GM18868 (cell line): ENCODE data around the gene MPV17L.
"Not testable (repeated sequence)": the region's sequence is repeated elsewhere in the genome, so short reads cannot be mapped to it uniquely, and the experiment has no call there.

Source experiments
- ATAC-seq: cut with Tn5 transposase; IDR thresholded peaks from one replicate; pipeline ENCODE4 v1.9.1; 2021; ENCODE audit warnings: mild to moderate bottlenecking, moderate library complexity; ENCODE audit not compliant: unreplicated experiment

MPV17L gene

DNA sequence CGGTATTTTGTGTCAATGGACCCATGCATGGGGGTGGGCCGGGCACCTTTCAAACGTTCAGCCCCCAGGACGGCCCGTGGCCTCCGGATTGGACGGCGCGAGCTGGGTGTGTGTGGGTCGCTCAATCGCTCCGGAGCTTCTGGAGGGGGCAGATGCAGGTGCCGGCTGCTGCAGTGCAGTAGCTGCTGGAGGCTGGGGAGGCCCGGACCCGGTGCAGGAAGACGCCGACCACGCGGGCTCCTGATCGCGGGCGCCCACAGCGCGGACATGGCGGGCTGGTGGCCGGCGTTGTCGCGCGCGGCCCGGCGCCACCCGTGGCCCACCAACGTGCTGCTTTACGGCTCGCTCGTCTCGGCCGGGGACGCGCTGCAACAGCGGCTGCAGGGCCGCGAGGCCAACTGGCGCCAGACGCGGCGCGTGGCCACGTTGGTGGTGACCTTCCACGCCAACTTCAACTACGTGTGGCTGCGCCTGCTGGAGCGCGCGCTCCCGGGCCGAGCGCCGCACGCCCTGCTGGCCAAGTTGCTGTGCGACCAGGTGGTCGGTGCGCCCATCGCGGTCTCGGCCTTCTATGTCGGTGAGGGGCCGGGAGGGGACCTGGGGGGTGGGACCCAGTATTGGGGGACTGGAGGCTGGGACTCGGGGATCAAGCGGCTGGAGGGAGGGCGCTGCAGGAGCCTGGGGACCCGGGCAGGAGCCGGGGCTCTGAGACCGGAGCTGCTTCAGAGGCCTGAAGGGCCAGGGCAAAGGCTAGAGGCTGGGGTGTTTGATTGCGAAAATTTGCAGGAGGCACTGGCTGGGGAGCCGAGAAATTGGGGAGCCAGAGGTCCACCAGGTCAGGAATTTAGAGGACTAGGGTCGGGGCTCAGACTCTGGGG lies at the start of gene MPV17L:
MPV17L (plus strand) TSS at position 124 of the 878 bp plus-strand sequence; CDS start at position 268, 144 bp downstream.
- not testable (repeated sequence) for ATAC-seq

DNA sequence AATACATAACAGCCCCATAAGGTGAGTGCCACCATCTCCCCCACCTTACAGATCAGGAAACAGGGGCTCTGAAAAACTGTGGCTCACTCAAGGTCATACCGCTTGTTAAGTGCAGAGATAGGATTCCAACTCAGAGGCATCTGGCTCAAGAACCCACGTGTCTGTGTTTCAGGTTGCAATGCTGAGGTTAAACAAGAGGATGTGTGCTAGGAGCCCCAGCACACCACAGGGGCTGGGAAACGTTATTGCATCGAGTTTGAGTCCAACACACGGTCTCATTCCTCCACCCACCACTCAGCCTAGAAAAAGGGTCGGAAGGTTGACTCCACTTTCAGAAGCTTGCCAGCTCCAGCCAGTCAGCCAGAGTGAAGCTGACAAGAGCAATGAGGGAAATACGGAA lies 46.8 kb upstream of the MPV17L start:
- ATAC-seq = not testable (repeated sequence)

DNA sequence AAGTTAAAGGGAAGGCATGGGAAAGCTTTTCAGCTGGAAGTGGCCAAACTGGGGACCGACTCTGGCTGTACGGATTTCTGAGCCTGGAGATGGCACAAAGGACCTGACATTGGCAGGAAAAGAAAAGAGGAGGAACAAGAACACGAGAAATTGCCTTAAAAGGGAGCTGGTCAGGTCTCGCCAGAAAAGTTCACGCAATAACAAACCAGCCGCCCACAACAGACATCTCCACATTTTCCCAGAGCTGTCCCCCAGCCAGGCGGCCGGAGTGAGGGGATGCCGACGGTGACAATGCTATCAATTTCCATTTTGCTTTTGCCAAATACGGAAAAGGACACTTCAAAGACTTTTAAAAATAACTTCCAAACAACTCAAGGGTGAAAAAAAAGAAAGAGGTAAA lies 44.3 kb upstream of the MPV17L start:
- not testable (repeated sequence) for ATAC-seq

DNA sequence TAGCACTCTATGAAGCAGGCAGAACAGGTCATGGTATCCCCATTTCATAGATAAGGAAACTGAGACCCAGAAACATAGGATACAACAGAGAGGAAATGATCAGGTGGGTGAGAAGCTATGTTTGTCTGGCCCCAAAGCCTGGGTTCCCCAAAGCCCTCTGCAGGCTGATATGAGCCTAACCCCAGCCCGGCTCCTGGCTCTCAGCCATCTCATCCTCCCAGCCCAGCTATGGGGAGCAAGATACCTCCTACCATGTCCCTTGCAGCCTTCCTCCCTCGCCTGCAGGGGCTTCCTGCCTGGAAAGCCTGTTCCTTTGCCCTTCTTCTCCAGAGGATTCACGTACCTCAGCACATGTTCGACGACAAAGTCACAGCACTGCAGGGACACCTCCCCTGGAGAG lies 43.8 kb upstream of the MPV17L start:
- not testable (repeated sequence) for ATAC-seq

DNA sequence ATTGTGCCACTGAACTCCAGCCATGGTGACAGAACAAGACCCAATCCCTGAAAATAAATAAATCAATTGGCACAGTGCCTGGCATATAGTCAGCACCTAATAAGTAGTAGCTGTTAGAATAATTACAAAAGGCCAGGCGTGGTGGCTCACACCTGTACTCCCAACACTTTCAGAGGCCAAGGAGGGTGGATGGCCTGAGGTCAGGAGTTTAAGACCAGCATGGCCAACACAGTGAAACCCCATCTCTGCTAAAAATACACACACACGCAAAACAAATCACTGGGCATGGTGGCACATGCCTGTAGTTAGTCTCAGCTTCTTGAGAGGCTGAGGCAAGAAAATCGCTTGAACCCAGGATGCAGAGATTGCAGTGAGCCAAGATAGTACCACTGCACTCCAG lies 42.7 kb upstream of the MPV17L start:
- ATAC-seq = not testable (repeated sequence)

DNA sequence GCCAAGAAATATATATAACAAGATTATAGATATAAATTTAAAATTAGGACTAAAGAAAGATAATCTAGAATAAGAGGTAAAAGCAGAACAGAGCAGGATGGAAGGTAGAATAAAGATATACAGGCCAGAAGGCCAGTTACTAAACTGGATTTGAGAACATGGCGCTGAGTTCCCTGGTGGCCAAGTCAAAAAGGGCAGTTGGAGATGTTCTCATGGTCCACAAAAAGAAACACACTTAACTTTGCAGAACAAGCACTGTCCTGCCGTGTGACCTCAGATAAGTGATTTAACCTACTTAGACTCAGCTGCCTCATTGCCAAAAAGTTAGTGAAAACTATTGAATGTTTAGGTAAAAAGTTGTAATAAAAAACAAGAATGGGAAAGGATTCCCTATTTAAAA lies 40.7 kb upstream of the MPV17L start:
- ATAC-seq = not testable (repeated sequence)

DNA sequence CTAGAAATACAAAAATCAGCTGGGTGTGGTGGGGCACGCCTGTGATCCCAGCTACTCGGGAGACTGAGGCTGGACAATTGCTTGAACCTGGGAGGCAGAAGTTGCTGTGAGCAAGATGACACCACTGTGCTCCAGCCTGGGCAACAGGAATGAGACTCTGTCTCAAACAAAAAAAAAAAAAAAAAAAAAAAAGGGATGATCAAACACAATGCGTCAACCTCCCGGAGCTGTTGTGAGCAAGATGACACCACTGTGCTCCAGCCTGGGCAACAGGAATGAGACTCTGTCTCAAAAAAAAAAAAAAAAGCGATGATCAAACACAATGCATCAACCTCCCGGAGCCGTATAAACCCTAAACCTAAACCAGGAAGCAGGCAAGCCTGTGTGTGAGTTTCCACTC lies 38.1 kb upstream of the MPV17L start:
- not testable (repeated sequence) for ATAC-seq

DNA sequence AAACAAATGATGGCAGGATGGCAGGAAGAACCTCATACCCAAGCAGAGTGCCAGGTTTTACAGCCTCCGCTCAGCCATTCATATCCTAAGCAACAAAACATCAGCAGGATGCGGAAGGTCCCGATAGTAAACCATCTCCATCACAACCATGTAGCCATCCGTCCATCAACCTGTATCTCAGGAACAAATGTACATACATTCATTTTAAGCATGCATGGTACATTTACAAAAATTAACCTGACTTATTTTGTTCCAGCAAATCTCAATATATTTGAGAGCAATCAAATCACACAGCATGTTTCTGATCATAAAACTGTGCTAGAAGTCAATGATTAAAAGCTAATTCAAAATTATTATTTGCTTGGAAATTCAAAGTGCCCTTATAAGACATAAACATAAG lies 17.4 kb upstream of the MPV17L start, which contains the start of gene NPIPA5:
NPIPA5 (minus strand) TSS at position 101 of the 400 bp plus-strand sequence; CDS start at position 101, 0 bp downstream.
- ATAC-seq = not testable (repeated sequence)

DNA sequence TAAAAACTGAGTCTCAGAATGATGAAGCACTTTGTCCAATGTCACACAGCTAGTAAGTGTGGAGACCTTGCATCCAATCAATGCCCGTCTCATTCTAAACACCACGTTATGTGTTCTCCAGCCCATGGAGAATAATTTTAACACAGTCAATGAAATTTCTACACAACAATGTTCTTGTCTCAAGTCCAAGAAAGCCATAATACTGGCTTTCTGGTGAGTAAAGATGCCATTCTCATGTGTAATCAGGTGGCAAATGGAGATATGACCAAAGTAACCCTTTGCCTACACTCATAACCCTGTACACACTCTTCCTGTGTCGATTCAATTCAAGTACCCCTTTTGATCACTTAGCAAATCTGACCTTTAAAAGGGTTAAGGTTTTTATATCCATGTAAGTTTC lies 12.7 kb upstream of the MPV17L start:
- ATAC-seq = not testable (repeated sequence)

DNA sequence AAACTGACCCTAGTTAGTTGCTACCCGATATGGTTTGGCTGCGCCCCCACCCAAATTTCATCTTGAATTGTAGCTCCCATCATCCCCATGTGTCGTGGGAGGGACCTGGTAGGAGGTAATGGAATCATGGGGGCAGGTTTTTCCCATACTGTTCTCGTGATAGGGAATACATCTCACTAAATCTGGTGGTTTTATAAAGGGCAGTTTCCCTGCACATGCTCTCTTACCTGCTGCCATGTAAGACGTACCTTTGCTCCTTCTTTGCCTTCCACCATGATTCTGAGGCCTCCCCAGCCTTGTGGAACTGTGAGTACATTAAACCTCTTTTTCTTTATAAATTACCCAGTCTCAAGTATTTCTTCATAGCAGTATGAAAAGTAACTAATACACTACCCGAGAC lies 7.5 kb upstream of the MPV17L start:
- not testable (repeated sequence) for ATAC-seq

DNA sequence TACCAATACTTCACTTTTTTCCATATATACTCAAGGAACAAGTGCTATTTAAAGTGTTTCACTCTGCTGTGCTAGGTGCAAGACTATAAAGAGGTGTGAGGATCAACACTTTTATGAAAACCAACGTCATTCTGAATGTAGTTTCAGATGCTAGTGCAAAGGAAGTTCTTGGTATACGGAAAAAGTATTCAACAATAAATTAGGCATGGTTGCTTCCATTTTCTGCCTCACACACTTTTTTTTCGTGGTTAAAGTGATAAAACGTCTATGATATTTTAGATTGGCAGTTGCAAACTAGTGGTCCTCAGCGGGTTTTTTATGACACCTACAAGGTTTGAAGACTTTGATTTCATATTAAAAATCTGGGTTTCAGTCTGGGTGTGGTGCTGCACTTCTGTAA lies 5.6 kb upstream of the MPV17L start:
- ATAC-seq = not testable (repeated sequence)

DNA sequence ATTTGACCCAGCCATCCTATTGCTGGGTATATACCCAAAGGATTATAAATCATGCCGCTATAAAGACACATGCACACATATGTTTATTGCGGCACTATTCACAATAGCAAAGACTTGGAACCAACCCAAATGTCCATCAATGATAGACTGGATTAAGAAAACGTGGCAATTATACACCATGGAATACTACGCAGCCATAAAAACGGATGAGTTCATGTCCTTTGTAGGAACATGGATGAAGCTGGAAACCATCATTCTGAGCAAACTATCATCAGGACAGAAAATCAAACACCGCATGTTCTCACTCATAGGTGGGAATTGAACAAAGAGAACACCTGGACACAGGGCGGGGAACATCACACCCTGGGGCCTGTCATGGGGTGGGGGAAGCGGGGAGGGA lies 2.5 kb upstream of the MPV17L start:
- not testable (repeated sequence) for ATAC-seq

DNA sequence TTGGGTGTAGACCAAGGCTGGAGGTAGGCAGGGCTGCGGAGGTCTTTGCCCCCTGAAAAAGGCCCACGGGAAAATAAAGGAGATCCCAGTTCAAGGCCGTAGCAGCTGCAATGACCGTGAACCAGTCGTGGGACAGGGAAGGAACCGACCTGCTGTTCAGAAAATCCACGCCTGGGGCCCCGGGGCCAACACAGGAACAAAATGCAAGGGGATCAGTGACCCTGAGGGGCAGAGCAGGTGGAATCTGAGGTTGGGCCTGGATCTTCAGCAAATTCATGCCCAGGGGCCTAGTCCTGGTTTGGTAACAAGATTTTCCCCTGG lies 915 bp downstream of the MPV17L start:
- ATAC-seq = not testable (repeated sequence)

DNA sequence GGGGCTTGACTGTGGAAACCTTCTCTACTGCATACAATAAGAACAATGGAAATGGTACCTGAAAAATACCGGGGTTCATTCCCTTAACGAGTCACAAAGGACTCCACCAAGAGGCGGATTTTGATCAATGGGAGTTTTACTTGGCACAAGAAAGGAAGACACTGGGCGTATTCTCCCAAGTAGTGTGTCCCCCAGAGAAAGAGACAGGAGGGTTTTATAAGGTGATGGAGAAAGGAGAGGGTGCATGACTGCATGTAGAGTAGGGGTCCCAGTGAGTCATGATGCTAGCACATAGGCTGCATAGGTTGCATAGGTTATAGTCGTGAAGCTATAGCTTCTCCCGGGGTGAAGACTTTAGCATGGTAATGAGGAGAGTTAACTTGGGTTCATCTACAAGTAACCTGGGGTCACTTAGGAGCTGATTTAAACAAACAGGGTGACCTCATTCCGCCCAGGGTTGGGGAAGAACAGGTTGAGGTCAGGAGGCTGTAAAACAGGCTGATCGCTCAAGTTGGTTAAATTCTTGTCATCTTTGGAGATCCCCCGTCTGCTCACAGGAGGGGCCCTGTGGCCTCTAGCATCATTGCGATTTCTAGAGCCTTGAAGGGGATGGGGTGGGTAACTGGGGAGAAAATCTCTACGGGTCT lies 1.5 kb downstream of the MPV17L start:
- no peak for ATAC-seq

DNA sequence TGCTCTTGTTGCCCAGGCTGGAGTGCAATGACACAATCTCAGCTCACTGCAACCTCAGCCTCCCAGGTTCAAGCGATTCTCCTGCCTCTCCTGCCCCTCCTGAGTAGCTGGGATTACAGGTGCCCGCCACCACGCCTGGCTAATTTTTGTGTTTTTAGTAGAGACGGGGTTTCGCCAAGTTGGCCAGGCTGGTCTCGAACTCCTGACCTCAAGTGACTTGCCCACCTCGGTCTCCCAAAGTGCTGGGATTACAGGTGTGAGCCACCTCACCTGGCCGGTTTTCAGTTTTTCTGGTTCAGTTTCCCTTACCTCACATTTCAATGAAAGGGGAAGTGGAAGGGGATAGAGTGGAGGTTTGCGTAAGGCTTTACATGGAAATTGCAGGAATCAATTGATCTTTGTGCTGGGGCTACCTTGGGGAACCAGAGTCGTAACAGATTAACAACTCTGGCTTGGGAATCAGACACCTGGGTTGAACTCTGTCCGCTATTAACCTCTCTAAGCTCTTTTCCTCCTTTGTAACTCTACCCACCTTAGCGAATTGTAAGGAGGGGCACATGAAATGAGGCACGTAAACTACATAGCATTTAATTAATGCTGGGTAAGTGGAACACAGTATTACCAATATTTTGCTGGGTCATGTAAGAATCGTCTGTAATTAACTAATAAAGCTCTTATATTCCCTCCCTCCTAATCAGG lies 3.2 kb downstream of the MPV17L start:
- ATAC-seq = no peak

DNA sequence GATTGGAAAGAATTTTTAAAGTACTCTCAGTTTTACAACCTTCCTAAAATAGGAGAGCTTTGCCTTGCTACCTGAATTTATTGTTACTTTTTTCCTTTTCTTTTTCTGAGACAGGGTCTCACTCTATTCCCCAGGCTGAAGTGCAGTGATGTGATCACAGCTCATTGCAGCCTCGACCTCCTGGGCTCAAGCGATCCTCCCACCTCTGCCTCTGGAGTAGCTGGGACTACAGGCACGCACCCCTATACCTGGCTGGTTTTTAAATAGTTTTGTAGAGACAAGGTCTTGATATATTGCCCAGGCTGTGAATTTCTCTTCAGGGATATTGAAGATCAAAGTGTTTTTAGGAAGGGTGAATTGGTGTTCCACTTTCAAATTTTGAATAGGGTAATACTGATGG lies 3.8 kb downstream of the MPV17L start:
- ATAC-seq = no peak

DNA sequence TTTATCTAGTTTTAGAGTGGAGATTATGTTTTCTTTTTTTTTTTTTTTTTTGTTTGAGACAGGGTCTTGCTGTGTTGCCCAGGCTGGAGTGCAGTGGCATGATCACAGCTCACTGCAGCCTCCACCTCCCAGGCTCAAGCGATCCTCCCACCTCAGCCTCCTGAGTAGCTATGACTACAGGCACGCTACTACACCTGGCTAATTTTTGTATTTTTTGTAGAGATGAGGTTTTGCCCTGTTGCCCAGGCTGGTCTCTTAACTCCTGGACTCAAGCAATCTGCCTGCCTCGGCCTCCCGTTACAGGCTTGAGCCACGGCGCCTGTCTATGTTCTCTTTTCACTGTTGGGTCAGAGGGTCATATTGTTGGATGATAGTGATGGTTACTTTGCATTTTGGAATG lies 4.8 kb downstream of the MPV17L start:
- not testable (repeated sequence) for ATAC-seq

DNA sequence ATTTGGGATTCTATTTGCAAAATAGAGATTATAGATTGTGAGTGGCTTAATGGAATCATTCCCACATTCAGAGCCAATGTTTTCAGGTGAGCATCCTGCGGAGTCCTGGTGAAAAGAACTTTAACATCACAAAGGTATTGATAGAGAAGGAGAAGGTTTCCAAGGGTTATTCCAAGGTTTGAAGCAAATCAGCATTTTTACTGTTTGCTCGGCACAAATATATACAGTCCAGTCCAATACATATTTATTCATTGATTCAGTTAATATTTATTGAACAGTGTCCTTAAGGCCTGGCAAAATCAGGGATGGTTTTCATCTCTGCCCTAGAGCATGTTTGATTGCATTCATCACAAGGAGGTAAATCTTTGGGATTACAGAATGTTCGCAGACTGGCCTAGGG lies 6.4 kb downstream of the MPV17L start:
- ATAC-seq = no peak

DNA sequence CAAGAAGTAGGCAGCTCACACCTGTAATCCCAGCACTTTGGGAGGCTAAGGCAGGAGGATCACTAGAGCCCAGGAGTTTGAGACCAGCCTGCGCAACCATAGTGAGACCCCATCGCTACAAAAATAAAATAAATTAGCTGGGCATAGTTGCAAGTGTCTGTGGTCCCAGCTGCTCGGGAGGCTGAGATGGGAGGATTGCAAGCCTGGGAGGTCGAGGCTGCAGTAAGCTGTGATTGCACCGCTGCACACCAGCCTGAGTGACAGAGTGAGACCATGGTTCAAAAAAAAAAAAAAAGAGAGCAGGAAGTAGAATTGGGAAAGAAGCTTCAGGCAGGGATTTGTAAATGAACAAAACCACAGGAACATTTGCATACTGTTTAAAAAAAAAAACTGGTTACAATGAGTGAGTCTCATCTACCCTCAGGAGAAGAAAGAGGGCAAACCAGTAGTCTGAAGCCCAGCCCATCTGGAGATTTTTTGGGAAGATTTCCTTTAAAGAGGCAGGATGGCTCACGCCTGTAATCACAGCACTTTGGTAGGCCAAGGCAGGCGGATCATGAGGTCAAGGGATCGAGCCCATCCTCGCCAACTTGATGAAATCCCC lies 7.9 kb downstream of the MPV17L start:
- ATAC-seq = no peak

DNA sequence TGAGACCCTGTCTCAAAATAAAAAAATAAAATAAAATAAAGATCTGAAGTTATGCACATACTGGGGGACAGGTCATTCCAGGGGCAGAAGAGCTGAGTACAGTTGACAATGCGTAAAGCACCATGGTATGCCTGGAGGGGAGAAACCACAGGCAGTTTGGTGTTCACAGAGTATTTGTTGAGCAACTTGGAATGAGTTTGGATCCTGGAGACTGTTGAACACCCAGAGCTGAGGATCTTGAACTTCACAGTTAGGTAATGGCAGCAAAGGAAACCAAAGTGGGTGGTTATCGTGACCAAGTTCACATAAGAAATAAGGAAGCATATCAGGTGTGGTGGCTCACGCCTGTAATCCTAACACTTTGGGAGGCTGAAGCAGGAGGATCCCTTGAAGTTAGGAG lies 8.5 kb downstream of the MPV17L start:
- ATAC-seq = not testable (repeated sequence)

DNA sequence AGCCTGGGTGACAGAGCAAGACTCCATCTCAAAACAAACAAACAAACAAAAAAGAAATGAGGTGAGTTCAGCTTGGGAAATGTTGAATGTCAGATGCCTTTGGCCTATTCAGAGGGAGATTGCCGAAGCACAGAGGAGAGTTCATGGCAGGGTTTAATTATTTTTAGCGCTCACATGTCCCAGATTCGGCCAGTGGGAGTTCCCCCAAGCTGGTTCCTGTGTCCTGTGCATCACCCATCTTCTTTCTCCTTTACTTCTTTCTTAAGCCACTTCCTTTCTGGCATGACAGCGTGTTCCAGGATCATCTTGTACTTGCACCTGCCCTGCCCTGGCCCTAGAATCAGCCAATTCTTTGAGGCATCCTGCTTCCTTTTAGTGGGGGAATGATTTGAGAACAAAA lies 9.2 kb downstream of the MPV17L start:
- no peak for ATAC-seq
